GM19035 (cell line): ENCODE data around the gene CNNM3.
"Not testable (repeated sequence)": the region's sequence is repeated elsewhere in the genome, so short reads cannot be mapped to it uniquely, and the experiment has no call there.

Source experiments
- ATAC-seq: cut with Tn5 transposase; IDR thresholded peaks from one replicate; pipeline ENCODE4 v1.9.1; 2021; ENCODE audit not compliant: unreplicated experiment

The CNNM3 gene

GRCh38 chr2:96860065-96861029 lies 44.3 kb downstream of the CNNM3 start:
- ATAC-seq, result no peak

GRCh38 chr2:96861074-96861473 lies 45.0 kb downstream of the CNNM3 start:
- ATAC-seq, result no peak

GRCh38 chr2:96863056-96863455 lies 47.0 kb downstream of the CNNM3 start:
- not testable (repeated sequence) for ATAC-seq

GRCh38 chr2:96863575-96864342 lies 47.7 kb downstream of the CNNM3 start:
- ATAC-seq, result no peak

- ATAC-seq, result no peak
Measured at GRCh38 chr2:96864343-96865091, 48.4 kb downstream of the CNNM3 start.

GRCh38 chr2:96865654-96866053 lies 49.6 kb downstream of the CNNM3 start:
- ATAC-seq, result no peak

GRCh38 chr2:96866149-96866548 lies 50.1 kb downstream of the CNNM3 start:
- ATAC-seq, result no peak

DNA sequence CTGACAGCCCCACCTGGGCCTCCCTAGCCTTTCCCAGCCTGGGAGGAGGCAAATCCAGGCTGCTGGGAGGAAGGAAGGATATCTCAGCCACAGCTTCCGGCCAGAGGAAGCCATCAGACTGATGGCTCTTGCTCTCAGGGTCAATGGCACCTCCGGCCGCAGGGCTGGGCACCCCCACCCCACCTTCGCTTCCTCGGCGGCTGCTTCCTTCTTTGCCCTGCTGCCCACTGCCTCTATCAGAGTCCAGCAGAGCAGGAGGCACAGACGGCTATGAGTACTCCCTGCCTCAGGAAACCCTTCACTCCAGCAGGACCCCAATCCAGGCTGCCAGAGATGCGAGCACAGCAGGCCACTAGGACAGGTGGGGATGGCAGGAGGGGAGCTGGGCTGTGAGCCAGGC lies 50.5 kb downstream of the CNNM3 start:
- no peak for ATAC-seq

GRCh38 chr2:96866986-96867755 lies 51.1 kb downstream of the CNNM3 start:
- no peak for ATAC-seq

GRCh38 chr2:96867756-96868554 lies 51.9 kb downstream of the CNNM3 start:
- no peak for ATAC-seq

DNA sequence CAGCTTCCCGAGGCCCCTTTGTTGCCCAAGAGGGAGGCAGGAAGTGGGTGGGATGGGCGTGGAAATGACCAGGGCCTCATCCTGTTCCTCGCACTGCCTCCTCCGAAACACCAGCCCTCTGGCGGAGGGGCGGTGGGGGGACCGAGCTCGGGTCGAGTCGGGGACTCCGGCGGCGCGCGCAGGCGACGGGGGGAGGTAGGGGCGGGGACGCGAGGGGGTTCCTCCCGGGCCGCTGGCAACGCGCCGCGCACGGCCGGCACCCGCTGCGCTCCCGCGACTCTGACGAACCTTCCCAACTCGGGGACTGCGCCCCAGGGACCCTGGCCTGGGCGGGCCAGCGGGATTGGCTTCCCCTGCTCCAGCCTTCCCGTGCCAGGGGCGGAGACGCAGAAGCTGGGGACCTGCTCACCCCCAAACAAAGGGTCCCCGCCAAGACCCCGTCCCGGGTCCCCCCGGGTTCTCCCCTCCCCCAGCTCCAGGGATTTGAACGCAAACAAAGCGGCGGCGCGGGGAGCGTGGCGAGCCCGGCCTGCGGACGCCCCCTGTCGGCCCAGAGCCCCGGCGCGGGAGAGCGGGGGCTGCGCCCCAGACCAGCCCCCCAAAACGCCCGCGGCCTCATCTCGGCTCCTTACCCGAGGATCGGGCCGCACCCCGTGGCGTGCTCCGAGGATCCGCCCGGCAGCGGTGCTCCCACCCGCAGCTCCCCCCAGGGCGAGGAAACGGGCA lies 52.6 kb downstream of the CNNM3 start:
- ATAC-seq, result no peak

- no peak for ATAC-seq
Measured at GRCh38 chr2:96869281-96869821, 53.3 kb downstream of the CNNM3 start.

- no peak for ATAC-seq
Measured at GRCh38 chr2:96869822-96870625, 54.0 kb downstream of the CNNM3 start, which contains the start of gene SEMA4C. SEMA4C (minus strand) TSS chr2:96870080; CDS start chr2:96867886, 2,194 bp downstream.

DNA sequence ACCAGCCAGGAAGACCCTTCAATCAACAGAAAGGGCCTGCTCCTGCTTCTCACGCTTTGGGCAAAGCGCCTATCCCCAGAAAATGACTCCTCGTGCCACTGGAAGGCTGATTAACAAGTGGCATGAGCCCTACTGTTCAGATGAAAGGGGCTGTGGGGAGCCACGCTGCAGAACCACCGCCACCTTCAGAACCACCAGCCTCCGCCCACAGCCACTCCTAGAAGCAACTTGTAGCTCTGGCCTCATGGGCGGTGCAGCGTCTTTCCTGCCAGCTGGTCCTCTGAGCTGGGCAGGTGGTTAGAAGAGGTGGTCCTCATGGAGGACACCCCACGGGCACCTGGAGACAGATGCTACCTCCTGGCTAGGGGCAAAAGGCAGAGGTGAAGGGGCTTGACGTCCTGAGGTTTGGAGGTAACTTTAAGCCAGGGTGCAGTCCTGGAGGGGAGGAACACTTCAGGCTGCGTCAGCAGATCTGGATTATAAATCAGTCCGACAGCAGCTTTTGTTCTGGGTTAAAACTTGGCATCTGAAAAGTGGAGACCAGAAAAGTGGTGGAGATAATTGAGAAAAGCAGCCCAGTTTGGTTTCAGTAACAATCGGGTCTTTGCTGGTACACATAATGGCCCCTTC lies 54.7 kb downstream of the CNNM3 start:
- no peak for ATAC-seq

DNA sequence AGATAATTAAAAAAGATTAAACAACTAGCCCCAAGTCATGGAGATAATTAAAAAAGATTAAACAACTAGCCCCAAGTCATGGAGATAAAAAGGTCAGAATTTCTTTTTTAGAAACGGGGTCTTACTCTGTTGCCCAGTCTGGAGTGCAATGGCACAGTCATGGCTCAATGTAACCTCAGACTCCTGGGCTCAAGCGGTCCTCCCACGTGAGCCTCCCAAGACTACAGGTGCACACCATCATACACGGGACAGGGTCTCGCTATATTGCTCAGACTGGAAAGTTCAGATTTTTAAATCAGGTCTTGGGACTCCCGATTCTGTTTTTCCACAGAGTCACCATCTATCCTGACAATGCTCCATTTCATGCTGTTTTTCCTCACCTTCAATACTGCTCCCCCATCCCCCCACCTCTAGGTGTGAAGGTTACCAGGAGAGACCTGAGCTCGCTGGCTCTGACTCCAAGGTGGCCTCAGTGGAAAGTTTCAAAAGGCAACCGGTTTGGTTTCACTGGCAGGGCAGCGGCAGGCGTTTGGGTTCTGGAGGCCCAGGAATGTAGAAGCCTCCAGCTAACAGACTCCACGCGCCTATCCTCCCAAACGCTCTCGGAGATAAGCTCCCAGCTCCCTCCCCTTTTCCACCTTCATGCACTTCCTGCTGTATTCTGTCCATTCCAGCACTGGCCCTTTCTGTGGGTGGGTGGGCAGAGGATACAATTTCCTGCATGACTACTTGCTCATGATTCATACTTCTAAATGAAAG lies 56.7 kb downstream of the CNNM3 start:
- no peak for ATAC-seq

DNA sequence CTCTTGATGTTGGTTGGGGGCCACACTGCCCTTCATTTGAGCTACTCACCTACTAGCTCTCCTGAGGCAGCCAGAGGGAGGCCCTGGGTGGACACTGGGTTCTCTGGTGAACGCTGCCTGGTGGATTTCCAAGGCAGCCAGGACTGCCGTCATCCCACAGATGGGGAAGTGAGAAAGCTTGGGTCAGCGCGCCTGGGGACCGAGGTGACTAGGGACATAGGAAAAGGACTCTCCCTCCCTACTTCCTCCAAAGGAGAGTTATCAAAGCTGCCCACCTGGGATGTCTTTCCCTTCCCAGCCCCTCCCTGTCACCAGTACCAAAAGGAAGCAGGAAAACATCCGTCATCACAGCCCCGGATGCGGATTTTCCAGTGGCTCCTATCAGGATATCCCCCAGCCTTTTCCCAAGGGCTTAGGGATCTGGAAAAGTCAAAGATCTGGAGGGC lies 57.6 kb downstream of the CNNM3 start:
- ATAC-seq, result no peak
